A673 (cell line): ENCODE measurements around the gene MICB. TPM values are rescaled to one million over a fixed set of nuclear protein-coding genes. Genes with fewer than 3 reads are reported as not detected.

ENCODE experiments used
- BruUV-seq: library from RNA; stranded (reverse); fragments of 400-500 nt; replicated peaks from 2 replicates; lab custom pipeline; 2021; lab: Mats Ljungman, UMichigan
- CTCF ChIA-PET: fragments of 300-600 bp; sonication (Branson Sonifier 250); formaldehyde crosslinking; loops from one replicate; lab custom pipeline; 2022; ENCODE audit warnings: antibody characterized with exemption; lab: Charles Lee
- POLR2A ChIA-PET: fragments of 300-600 bp; sonication (Branson Sonifier 250); formaldehyde crosslinking; loops from one replicate; lab custom pipeline; 2022; ENCODE audit warnings: antibody characterized with exemption; ENCODE audit not compliant: low non-redundant PET; lab: Charles Lee
- DNase-seq: peaks from one replicate; pipeline ENCODE4 v3.0.0-alpha.2; 2015; ENCODE audit warnings: low spot score
- H3K27ac ChIP-seq: fragments of 200-600 bp; sonication (generic); 2 replicates; pipeline ENCODE4 v1.5.1; 2016; ENCODE audit warnings: mixed run types, low read depth, mild to moderate bottlenecking, mixed read lengths, antibody characterized with exemption, low read length; ENCODE audit not compliant: poor library complexity, severe bottlenecking
- H3K27me3 ChIP-seq: fragments of 200-600 bp; sonication (generic); replicated peaks from 2 replicates; pipeline ENCODE4 v1.6.1; 2017; ENCODE audit warnings: mixed run types, low read depth, mild to moderate bottlenecking, mixed read lengths, antibody characterized with exemption, low read length; ENCODE audit not compliant: insufficient read depth, poor library complexity
- H3K36me3 ChIP-seq: fragments of 200-600 bp; sonication (generic); 2 replicates; pipeline ENCODE4 v1.6.1; 2016; ENCODE audit warnings: mixed run types, mild to moderate bottlenecking, mixed read lengths, antibody characterized with exemption, low read length; ENCODE audit not compliant: insufficient read depth, poor library complexity, severe bottlenecking
- H3K4me1 ChIP-seq: fragments of 200-600 bp; sonication (generic); 2 replicates; pipeline ENCODE4 v1.6.1; 2017; ENCODE audit warnings: mixed run types, mild to moderate bottlenecking, mixed read lengths, antibody characterized with exemption, low read length; ENCODE audit not compliant: insufficient read depth, poor library complexity, severe bottlenecking
- H3K4me3 ChIP-seq: fragments of 200-600 bp; sonication (generic); 2 replicates; pipeline ENCODE4 v1.5.1; 2016; ENCODE audit warnings: low read depth, mixed run types, mild to moderate bottlenecking, mixed read lengths, low read length; ENCODE audit not compliant: poor library complexity, severe bottlenecking
- H3K9me3 ChIP-seq: fragments of 200-600 bp; sonication (generic); 2 replicates; pipeline ENCODE4 v1.6.1; 2016; ENCODE audit warnings: mixed run types, low read depth, mild to moderate bottlenecking, mixed read lengths, antibody characterized with exemption, low read length; ENCODE audit not compliant: poor library complexity, severe bottlenecking
- CTCF ChIP-seq: fragments of 300-800, 200-600 bp; sonication (generic); conservative IDR thresholded peaks from 2 replicates; pipeline ENCODE4 v1.5.1; 2017; ENCODE audit warnings: low read depth, mild to moderate bottlenecking, antibody characterized with exemption, low read length, moderate library complexity, mixed read lengths
- EZH2 ChIP-seq: fragments of 200-600 bp; sonication (generic); IDR thresholded peaks from 2 replicates; pipeline ENCODE4 v1.6.1; 2017; ENCODE audit warnings: borderline replicate concordance, low read depth, mild to moderate bottlenecking, mixed read lengths, antibody characterized with exemption, low read length; ENCODE audit not compliant: poor library complexity, severe bottlenecking
- intact Hi-C: fragments of 100-400 bp; cut with micrococcal nuclease; formaldehyde crosslinking; loops from one replicate; pipeline ENCODE4 v1.10.0; 2022; ENCODE audit not compliant: unreplicated experiment
- total RNA-seq: library from RNA; stranded (reverse); gene quantifications from 2 replicates; pipeline ENCODE4 v1.2.3, GENCODE V29; 2021

The MICB gene
- total RNA-seq, 1 experiment from 2014 or later = 12.7 TPM

- no peak overlapping the region for H3K27ac ChIP-seq
- DNase-seq = peak; percentile 29
- no peaks in the 10 kb centered on the region for H3K9me3 ChIP-seq
- TF ChIP-seq EZH2 (no peak), CTCF (no peak)
- BruUV-seq = no TSS peak
- no peak overlapping the region for H3K4me3 ChIP-seq
- intact Hi-C loops = no loop called here
- POLR2A ChIA-PET = no interaction called here
- no peaks in the 10 kb centered on the region for H3K27me3 ChIP-seq
- no peaks in the 10 kb centered on the region for H3K4me1 ChIP-seq
- CTCF ChIA-PET = no interaction called here
- H3K36me3 ChIP-seq = no peaks in the 10 kb centered on the region
These were observed 23.9 kb upstream of the MICB start for GRCh38 chr6:31473780-31474761.

GRCh38 chr6:31474871-31475286, 23.1 kb upstream of the MICB start:
- TF ChIP-seq CTCF (peak; percentile 50; the same call in 1 of the 2 replicates), EZH2 (no peak)
- intact Hi-C loops = no loop called here
- no peaks in the 10 kb centered on the region for H3K9me3 ChIP-seq
- POLR2A ChIA-PET = interaction anchor here (0.6 kb wide), 1 partner anchor 72 kb away, joined by 15 read pairs; the partner anchor contains the start of gene NFKBIL1
- peaks cover 4% of the 10 kb centered on the region for H3K4me1 ChIP-seq
- no TSS peak for BruUV-seq
- H3K27me3 ChIP-seq = no peaks in the 10 kb centered on the region
- H3K4me3 ChIP-seq = no peak overlapping the region
- CTCF ChIA-PET = no interaction called here
- peak; percentile 34 for DNase-seq
- no peaks in the 10 kb centered on the region for H3K36me3 ChIP-seq
- no peak overlapping the region for H3K27ac ChIP-seq

- no peak overlapping the region for H3K27ac ChIP-seq
- POLR2A ChIA-PET = no interaction called here
- H3K9me3 ChIP-seq = no peaks in the 10 kb centered on the region
- H3K36me3 ChIP-seq = no peaks in the 10 kb centered on the region
- no peak for DNase-seq
- CTCF ChIA-PET = no interaction called here
- H3K4me1 ChIP-seq = peaks cover 4% of the 10 kb centered on the region
- TF ChIP-seq EZH2 = no peak
- no peak for TF ChIP-seq CTCF
- H3K27me3 ChIP-seq = no peaks in the 10 kb centered on the region
- intact Hi-C loops = no loop called here
- no peak overlapping the region for H3K4me3 ChIP-seq
- no TSS peak for BruUV-seq
These were observed 21.3 kb upstream of the MICB start for GRCh38 chr6:31476515-31477139.
